LNCAP (cell line): ENCODE measurements around the gene TPTE.

Experiments used
- CTCF ChIP-seq: fragments of 450-650 bp; IDR thresholded peaks from 2 replicates; pipeline ENCODE4 v1.5.1; 2017; ENCODE audit warnings: mild to moderate bottlenecking

TPTE gene

GRCh38 chr21:10641107-10641506 lies 119.7 kb downstream of the TPTE start:
- TF ChIP-seq CTCF, result no peak
